GM19467 (cell line): ENCODE data around the gene ZNF451.

Experiments used
- ATAC-seq: cut with Tn5 transposase; IDR thresholded peaks from one replicate; pipeline ENCODE4 v1.9.1; 2021; ENCODE audit warnings: mild to moderate bottlenecking, moderate library complexity; ENCODE audit not compliant: unreplicated experiment

ZNF451 gene

GRCh38 chr6:57198926-57199636, 109.1 kb downstream of the ZNF451 start:
- no peak for ATAC-seq

DNA sequence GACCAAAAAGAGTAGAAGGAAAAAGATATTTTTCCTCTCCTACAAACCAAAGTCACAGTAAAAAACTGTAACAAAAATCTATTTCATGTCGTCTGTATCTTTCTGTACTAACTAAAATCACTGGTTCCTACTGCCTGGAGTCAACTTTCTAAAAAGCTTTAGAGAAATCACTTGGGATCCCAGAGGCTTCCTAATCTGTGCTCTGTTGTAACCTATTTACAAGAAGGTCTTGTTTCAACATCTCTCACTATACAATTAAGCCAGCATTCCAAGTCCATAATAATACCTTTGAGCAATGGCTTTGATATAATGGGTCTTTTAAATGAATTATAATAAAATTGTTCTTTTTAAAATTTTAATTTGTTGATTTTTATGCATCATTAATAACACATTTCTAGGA, 111.7 kb downstream of the ZNF451 start:
- no peak for ATAC-seq

- no peak for ATAC-seq
Measured at GRCh38 chr6:57205550-57206328, 115.8 kb downstream of the ZNF451 start.

DNA sequence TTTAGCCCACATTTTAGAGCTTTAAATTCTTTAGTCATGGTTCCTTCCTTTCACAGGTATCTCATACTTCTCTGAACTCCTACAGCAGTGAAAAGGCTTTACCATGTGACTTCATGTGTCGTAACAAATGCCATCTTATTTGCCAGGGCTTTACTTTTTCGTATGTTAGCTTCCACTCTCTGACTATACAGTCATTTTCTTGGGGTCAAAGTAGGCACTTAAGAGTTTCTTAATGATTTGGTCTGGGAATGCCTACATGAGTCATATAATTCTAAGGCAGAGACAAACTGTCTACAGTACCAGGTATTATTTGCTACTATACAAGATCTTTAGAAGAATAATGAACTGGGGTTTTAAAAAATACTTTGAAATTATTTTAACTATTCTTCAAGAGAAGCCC, 117.2 kb downstream of the ZNF451 start:
- no peak for ATAC-seq

DNA sequence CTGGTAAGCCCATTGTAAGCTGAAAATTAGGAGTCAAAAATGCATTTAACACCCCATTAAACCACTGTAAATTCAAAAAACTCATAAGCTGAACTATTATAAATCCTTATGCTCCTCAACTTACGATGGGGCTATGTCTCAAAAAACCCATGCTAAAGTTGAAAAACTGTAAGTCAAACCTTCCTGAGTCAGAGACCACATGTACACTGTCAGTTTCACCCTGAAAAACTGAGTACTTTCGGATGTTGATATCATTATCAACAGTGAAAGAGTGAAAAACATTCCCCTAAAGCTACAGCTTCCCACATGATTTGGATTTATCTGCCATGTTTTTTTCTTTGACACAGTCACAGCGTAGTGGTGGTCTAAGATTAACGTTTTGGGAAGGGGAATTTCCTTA, 117.9 kb downstream of the ZNF451 start:
- no peak for ATAC-seq

DNA sequence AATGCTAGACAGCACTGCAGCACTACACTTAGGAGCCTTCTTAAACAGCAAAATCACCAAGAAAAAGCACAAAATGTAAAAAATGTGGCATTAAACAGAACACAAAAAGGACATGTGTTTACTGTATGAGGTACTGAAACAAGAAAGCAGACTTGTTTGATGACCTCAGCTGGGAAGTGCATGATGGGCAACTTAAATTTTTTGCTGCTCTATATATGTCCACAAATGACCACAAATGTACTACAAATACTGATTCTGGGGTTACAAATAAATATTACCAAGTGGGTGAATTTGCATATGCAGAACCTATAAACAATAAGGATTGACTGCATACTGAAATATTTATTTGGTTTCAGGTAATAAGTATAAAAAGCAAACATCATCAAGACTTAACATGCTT, 119.0 kb downstream of the ZNF451 start:
- no peak for ATAC-seq

GRCh38 chr6:57210060-57210459, 120.1 kb downstream of the ZNF451 start:
- ATAC-seq = no peak

DNA sequence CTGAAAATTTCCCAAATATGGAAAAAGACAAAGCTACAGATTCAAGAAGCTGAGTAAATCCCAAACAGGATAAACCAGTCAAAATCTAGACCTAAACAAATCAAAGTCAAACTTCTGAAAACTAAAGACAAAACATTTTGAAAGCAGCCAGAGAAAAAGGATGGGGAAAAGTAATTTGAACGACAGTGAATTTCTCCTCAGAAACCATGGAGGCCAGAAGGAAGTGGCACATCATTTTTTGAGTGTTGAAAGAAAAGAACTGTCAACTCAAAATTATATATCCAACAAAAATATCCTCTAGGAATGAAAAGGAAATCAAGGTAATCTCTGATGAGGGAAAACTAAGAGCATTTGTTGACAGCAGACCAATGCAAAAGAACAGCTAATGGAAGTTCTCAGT, 125.3 kb downstream of the ZNF451 start:
- ATAC-seq = no peak

GRCh38 chr6:57216235-57217101, 126.5 kb downstream of the ZNF451 start:
- ATAC-seq = no peak

- ATAC-seq = no peak
Measured at GRCh38 chr6:57217270-57217669, 127.3 kb downstream of the ZNF451 start.
